ENCODE measurements around the gene CDC42SE2.
A peak's percentile ranks its signal among the peaks of the same experiment; 100 is the strongest.

Gene CDC42SE2

GRCh38 chr5:131279204-131279603 lies 15.4 kb downstream of the CDC42SE2 start:
- DNase-seq, result no peak

DNA sequence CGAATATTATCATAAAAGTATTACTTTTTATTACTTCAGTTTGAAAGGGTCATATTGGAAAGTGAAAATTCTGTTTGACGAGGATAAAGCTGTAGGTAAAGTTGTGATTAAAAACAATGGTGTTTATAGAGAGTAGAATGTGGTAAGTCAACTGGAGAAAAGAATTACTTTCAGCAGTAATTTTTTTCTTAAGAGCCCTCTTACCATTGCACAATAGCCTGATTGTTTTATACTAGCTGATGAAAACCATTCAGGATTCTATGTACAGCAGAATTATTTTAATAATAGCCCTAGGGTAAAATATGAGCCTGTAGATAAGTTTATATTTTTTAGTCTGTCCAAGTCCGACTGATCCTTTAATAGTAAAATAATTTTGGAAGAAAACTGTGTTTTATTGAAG lies 16.6 kb downstream of the CDC42SE2 start:
- DNase-seq, result no peak

DNA sequence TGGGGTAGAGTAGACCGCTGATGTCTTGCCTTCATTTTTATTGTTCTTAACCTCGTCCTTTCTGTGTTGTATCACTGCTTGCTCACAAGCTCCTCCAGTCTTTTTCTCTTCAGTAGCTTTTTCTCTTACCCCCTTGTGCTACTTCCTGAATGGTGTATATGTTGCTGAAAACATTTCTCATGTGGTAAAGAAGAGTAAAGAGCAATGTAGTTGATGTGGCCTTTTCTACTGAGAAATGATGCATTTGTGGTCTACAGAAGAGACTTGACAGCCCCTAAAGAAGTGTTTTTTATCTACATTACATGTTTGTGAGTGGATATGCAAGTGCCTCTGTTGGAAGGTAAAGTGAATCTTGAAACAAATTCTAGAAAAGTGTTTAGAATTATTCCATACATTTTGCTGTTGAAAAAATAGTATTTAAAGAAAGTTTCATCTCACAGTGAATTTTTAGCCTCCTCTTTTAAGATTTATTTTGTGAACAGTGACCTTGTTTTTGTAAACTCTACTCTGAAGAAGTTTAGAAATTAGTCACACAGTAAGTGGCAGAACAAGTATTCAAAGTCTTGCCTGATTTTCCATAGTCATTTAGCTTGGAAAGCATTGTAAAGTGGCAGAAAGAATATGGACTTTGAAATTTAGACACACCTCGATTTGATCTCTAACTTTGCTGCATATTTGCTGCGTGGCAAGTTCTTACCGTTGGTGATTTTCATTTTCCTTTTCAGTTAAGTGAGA lies 17.4 kb downstream of the CDC42SE2 start:
- no peak for DNase-seq

- DNase-seq, result no peak
These were observed 18.0 kb downstream of the CDC42SE2 start for GRCh38 chr5:131281868-131282234.

GRCh38 chr5:131282235-131282634 lies 18.4 kb downstream of the CDC42SE2 start:
- DNase-seq, result no peak

- DNase-seq, result no peak
These were observed 22.0 kb downstream of the CDC42SE2 start for GRCh38 chr5:131285703-131286399.

DNA sequence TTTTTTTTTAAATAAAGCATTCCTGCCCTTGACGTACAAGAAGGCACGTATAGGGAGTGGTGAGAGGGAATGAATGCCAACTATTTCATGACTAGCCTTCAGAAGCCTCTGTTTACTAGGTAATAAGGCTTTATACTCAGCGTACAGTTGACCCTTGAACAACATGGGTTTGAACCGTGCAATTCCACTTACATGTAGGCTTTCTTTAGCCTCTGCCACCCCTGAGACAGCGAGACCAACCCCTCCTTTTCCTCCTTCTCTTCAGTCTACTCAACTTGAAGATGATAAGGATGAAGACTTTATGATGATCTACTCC lies 22.5 kb downstream of the CDC42SE2 start:
- no peak for DNase-seq

DNA sequence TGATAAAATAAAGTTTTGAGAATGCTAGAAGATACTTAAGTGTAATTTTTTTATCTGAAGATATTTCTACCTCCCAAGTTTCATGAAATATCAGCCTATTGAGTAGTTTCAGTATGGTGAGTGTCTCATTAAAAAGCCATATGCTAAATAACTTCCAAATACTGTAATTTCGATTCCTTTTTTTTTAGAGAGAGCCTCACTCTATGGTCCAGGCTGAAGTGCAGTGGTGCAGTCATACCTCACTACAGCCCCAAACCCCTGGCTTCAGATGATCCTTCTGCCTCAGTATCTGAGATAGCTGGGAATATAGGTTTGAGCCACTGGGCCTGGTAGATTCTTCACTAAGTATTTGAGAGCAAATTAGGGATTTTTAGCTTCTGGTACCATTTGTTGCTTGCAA lies 24.5 kb downstream of the CDC42SE2 start:
- DNase-seq, result no peak

GRCh38 chr5:131289738-131290137 lies 25.9 kb downstream of the CDC42SE2 start:
- DNase-seq, result no peak

DNA sequence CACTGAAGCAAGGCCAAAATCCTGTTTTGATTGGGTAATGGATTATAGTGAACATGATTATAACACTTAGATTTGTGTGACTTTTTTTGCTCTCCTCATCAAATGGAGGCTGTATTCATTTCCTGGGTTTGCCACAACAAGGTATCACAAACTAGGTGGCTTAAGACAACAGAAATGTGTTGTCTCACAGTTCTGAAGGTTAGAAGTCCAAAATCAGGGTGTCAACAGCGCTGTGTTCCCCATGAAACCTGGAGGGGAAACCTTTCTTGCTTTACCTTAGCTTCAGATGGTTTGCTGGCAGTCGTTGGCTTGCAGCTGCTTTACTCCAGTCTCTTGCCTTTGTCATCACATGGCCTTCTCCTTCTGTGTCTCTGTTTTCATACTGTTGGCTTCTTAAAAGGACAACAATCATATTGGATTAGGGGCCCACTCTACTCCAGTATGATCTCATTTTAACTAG lies 32.4 kb downstream of the CDC42SE2 start:
- no peak for DNase-seq

- DNase-seq, result no peak
These were observed 34.0 kb downstream of the CDC42SE2 start for GRCh38 chr5:131297886-131298285.

GRCh38 chr5:131299465-131299864 lies 35.6 kb downstream of the CDC42SE2 start:
- no peak for DNase-seq

GRCh38 chr5:131302506-131302905 lies 38.7 kb downstream of the CDC42SE2 start:
- DNase-seq, result no peak

- no peak for DNase-seq
These were observed 39.7 kb downstream of the CDC42SE2 start for GRCh38 chr5:131303537-131303936.

DNA sequence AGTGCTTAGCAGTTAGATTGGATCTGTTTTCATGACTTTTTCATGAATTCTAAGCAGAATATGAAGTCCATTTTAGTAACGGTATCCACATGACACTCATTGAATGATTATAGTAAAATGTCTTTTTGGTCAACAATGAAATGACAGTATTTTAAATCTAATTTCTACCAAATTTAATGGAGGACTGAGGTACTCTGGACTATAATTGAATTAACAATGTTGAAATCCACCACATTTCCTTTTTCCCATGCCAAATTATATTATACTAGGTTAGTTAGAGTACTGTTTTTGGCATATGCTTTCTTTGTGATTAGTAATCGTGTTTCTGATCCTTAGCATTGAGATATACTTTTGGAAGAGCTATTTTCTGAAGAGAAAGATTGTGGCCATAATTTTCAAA lies 40.6 kb downstream of the CDC42SE2 start:
- DNase-seq, result no peak

GRCh38 chr5:131305138-131305689 lies 41.4 kb downstream of the CDC42SE2 start:
- DNase-seq, result no peak

- DNase-seq, result no peak
These were observed 42.1 kb downstream of the CDC42SE2 start for GRCh38 chr5:131305906-131306305.

- DNase-seq, result peak; percentile 28
These were observed 48.5 kb downstream of the CDC42SE2 start for GRCh38 chr5:131312235-131312772.

DNA sequence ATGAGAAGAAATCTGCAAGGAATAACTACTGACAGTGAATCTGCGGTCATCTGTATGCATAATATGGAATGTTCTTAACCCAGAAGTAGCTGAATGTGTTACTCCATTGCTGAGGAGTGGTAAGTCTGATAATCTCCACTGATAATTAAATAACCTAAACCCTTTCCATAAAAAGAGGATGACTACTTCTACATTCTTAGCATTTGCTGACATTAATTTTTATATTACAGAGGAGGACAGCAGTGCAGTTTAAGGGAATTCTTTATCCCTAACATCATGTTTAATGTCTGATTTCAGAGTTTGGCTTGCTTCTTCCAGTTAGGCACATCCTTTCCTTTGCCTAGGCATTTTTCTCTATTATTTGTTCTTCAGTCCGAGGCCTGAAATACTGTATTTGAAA lies 52.2 kb downstream of the CDC42SE2 start:
- DNase-seq, result no peak

- no peak for DNase-seq
These were observed 53.0 kb downstream of the CDC42SE2 start for GRCh38 chr5:131316822-131317221.

DNA sequence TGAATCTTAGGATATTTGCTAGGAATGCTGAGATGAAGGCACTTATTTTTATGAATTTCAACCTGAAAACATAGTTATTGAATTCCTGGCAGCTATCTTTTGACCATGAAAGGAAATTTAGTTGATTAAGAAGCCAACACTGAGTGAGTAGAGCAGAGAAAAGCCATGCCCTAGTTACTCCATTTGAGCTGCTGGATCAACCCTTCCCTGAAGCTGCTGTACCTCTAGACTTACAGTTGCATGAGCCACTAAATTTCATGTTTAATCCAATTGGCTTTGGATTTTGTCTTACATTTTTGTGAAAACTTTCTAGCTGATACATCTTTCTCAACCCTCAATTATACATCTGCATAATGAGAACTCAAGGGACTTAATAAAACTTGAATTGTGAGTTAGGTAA lies 54.6 kb downstream of the CDC42SE2 start:
- DNase-seq, result no peak

DNA sequence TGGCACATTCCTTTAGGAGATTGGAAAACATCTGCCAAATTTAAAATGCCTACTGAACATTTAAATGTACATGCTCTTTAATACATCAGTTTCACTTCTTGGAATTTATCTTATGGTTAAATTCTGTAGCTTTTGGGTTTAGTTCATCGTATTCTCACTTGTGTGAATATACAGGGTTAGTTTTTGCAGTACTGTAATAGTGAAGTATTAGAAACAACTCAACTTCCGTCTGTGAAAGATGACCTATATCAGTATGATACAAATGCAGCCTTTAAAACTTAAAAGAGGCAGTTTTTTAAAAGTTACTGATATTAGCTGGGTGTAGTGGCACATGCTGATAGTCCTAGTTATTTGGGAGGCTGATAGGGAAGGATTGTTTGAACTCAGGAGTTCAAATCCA lies 57.2 kb downstream of the CDC42SE2 start:
- DNase-seq, result no peak

- no peak for DNase-seq
These were observed 59.1 kb downstream of the CDC42SE2 start for GRCh38 chr5:131322926-131323325.

GRCh38 chr5:131323378-131323777 lies 59.5 kb downstream of the CDC42SE2 start:
- DNase-seq, result peak; percentile 44
